K562 (cell line): ENCODE measurements around the gene TGFB2. TPM values are rescaled to one million over a fixed set of nuclear protein-coding genes. Genes with fewer than 3 reads are reported as not detected.

Source experiments
- CHD7 ChIP-seq: fragments of 200-600 bp; sonication (generic); IDR thresholded peaks from one replicate; pipeline ENCODE4 v1.6.1; 2012; ENCODE audit warnings: mild to moderate bottlenecking, low read depth, low read length, inconsistent platforms
- DMBX1 ChIP-seq: fragments of 250-450 bp; sonication (Bioruptor Pico); IDR thresholded peaks from 2 replicates; pipeline ENCODE4 v1.8.0; 2022; ENCODE audit warnings: inconsistent platforms, mild to moderate bottlenecking, moderate library complexity, borderline replicate concordance
- HDAC8 ChIP-seq: fragments of 450-650 bp; IDR thresholded peaks from 2 replicates; pipeline ENCODE4 v1.6.1; 2016; ENCODE audit warnings: mild to moderate bottlenecking, missing genetic modification characterization, moderate library complexity, missing compliant biosample characterization
- ZSCAN32 ChIP-seq: fragments of 450-650 bp; formaldehyde crosslinking; IDR thresholded peaks from 2 replicates; pipeline ENCODE4 v1.4.0; 2020; ENCODE audit warnings: mild to moderate bottlenecking, moderate library complexity
- polyA plus RNA-seq, 8 experiments: library from polyadenylated mRNA; depleted of rRNA in 4 of 8; stranded (reverse) in 5 of 8; unstranded in 3 of 8; fragments of >200 nt; fragmentation: Nextera tagmentation in 2 of 8; fragmentation: Illumina TruSeq in 1 of 8; extraction: Ambion mirVana in 2 of 8; extraction: Trizol in 1 of 8; gene quantifications; 2 replicates each; pipeline versions ENCODE4 v1.2.1 to v1.2.3, GENCODE V29; 2011 to 2014; ENCODE audit warnings: inconsistent platforms in 1 of 8, missing spikeins in 1 of 8
- total RNA-seq, 7 experiments: library from RNA; depleted of rRNA in 6 of 7; stranded (reverse); fragments of >200 nt in 6 of 7; fragmentation: Illumina TruSeq in 2 of 7; extraction: Trizol in 2 of 7; gene quantifications; 2 replicates each; pipeline versions ENCODE4 v1.2.1 to v1.2.3, GENCODE V29; 2011 to 2021; ENCODE audit warnings: low replicate concordance in 1 of 7

TGFB2 gene
- total and polyA plus RNA-seq, 9 of the 15 experiments (the other 6 are each of a cell fraction or from before 2014, with no cell fraction given) = 0.03 to 0.41 (median 0.11) TPM; not detected in 3

- TF ChIP-seq CHD7 = no peak
- TF ChIP-seq ZSCAN32 (CRISPR knock-in tag) = no peak
- no peak for TF ChIP-seq HDAC8 (tag)
- no peak for TF ChIP-seq DMBX1 (CRISPR knock-in tag)
Observed at GRCh38 chr1:218481116-218481775, 136.1 kb downstream of the TGFB2 start (continued).
